Head of caudate nucleus (tissue), 42 donors: ENCODE measurements around the gene IL5RA.

Experiments
- DNase-seq, 42 donors: peaks; one replicate each; pipeline versions ENCODE4 v3.0.0 to v3.0.0-alpha.2; 2020 to 2021; ENCODE audit warnings: mixed read lengths in 7 of 42
- intact Hi-C: fragments of 100-400 bp; cut with DNase I; formaldehyde crosslinking; loops from one replicate; pipeline ENCODE4 v1.15.0; 2022

The IL5RA gene

DNA sequence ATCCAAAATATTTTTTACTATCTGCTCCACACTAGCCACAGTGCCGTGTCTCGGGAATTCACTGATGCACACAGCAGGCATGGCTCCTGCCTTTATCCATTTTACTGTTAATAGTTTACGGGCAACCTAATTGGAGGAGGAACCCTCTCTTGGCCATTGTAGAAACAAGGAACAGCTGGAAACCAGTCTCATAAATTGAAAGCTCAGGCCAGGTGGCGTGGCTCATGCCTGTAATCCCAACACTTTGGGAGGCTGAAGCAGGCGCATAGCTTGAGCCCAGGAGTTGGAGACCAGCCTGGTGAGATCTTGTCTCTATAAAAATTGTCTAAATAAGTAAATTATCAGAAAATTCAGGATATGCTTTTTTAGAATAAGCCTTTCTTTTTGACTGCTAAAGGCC, 39.0 kb downstream of the IL5RA start:
- DNase-seq, result no peak
- intact Hi-C loops, result no loop called here

DNA sequence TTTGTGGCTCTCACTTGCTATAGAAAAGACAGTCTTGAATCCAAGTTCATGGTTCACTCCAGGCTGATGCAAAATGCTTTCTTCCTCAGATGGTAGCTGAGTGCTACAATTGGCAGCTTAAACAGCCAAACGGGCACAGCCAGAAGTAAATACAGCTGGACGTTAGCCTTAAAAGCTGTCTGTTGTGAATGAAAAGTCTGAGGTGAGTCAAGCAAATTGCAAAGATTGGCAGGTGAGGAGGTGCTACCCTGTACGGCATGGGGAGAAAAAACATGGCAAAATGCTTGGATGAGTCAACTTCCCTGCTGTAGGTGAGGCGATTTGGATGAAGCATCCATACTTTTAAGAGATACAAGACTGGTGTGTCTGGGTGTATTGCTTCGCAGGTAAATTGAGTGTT, 40.5 kb downstream of the IL5RA start:
- intact Hi-C loops, result no loop called here
- DNase-seq, result peak in 4 of 42 donors; percentile 3 to 45 (median 12)

DNA sequence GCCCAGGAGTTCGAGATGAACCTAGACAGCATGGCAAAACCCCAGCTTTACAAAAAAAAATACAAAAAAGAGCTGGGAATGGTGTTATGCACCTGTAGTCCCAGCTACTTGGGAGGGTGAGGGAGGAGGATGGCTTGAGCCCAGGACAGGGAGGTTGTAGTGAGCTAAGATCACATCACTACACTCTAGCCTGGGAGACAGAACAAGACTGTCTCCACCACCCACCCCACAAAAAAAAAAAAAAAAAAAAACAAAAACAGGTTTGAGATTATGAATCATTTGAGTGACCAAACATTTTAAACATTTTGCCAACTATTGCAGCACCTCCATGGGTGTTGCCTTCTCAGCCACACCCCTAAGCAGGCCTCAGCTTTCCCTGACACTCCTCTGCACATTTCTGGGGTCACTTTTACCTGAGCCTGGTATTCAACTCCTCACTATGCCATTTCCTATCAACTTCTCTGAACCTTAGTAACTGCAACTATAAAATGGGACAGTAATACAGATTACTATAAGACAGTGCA, 41.8 kb downstream of the IL5RA start:
- intact Hi-C loops, result no loop called here
- DNase-seq, result no peak

DNA sequence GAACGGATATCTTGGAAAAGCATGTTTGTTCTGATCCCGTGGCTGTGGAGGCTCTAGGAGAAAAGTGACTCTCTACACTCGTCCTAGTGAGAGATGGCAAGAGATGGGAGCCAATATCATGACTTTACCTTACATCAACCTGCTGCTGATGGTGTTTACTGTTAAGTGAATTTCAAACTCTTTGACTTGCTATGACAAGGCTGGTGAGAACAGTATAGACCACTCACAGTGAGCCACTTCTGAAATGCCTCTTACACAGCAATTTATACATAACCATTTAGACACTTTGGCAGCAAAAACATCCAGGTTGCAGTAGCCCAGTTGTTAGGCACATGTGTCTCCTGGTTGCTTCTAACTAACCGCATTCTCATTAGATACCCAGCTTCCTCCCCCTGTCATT, 43.3 kb downstream of the IL5RA start:
- intact Hi-C loops, result no loop called here
- DNase-seq, result no peak

DNA sequence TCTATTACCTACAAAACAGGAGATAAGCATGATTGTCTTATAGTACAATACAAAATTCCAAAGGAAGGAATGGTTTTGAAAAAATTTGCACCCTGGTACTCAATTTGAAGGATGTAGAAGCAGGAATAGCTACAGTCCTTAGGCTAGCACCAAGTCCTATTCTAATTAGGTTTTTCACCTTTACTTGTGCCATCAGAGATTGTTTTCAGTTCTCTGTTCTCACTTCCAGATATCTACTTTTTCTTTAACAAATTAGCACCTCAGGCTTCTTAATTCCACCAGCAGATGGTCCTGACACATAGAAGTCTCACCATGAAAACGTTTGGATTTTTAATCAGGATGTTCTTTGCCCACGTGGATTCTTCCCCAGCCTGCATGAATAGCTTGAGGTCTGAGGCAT, 43.8 kb downstream of the IL5RA start:
- intact Hi-C loops, result no loop called here
- no peak for DNase-seq

DNA sequence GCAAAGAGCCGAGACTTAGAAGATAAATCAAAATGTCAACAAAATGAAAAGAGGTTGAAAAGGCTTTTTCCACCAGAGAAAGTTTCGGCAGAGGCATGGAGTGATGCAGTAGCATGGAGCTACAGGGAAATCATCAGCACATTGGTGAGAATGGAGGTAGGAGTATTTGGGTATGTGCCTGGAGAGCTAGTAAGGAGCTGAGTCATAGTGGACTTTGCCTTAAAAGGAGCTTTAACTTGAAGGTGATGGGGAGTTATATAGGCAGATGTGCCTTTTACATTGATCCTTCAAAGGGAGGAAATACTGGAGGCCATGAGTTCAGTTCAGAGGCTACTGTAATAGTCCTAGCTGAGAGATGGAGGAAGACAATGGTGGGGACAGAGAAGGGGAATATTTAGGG, 44.3 kb downstream of the IL5RA start:
- DNase-seq, result no peak
- intact Hi-C loops, result no loop called here

DNA sequence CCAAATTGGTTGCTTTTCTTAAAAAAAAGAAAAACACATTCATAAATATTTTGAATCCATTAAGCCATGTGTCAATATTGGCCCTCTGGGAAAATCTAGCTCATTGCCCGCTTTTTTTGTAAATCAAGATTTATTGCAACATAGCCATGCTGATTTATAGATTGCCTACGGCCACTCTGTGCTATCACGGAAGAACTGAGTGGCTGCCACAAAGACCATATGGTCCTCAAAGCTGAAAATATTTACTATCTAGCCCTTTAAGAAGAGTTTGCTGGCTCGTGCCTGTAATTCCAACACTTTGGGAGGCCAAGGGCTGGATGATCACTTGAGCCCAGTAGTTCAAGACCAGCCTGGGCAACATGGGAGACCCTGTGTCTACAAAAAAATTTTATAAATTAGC, 45.9 kb downstream of the IL5RA start:
- intact Hi-C loops, result no loop called here
- no peak for DNase-seq

DNA sequence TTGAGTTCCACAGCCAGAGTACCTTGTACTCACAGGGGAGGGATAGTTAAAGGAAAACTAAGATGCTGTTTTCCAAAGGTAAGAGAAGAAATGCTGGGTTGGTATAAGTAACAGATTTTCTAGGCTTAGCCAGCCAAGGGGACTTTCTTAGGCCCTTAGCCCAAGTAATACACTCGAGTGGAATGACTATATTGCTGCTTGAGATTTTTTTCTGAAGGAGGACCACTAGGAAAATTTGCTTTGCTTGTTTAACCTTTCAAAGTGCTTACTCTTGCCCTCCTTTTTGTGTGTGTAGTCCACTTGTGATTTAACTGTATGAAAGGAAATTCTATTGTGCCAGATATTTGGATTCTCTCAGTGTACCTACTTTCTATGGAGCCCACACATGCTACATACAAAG, 50.5 kb downstream of the IL5RA start:
- intact Hi-C loops, result no loop called here
- DNase-seq, result no peak

DNA sequence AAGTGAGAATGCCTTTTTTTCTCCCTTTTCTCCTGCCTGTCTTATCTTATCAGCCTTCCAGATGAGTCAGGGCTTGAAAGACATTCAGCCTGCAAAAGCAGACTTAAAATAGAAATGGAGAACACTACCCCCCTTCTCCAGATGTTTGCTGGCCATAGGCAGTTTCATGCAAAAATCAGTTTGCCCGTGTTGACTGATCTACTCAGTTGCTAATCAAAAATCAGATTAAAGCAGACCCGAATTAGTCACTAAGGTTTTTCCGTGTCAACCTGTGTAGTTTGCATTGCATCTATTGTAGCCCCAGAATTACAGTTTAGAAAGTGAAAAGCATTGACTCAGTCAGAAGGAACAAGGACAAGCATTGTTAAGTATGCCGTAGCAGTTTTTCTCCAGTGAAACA, 56.2 kb downstream of the IL5RA start:
- DNase-seq, result peak in 2 of 42 donors; percentile 6 to 22
- intact Hi-C loops, result no loop called here

DNA sequence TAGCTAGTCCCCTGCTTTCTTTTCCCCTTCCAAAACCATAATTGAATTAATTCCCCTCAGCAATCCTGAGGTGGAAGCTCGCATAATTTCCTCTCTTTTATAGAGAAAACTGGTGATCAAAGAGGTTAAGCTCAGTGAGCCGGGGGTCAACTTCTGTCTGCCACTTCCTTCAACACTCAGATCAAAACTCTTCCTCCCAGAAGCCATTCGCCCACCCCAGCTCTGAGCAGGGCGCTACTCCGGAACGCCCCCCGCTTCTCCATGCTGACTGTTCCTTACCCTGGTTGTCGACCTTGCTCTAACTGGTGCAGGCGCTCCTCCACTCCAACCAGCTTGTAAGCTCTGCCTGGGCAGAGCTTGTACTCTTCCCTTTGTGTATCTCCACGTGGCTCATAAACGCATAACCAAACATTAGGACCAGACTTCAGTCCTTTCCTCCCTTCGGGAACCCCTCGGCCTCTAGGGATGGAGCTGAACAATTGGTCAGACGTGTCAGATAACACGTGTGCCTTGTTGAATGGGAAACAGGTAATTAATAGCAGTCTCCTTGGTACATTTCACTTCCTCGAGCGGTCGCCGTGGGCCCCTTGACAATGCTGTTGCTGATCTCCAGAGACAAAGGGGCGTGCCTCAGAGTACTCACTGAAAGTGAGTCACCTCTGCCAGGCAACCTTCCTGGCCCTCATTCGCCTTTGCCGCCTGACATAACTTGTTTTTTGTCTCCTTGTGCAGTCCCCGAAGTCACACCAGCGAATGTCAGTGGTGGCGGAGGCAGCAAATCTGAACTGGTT, 71.8 kb downstream of the IL5RA start:
- peak in 40 of 42 donors; percentile 28 to 85 (median 52) for DNase-seq
- intact Hi-C loops, result no loop called here

DNA sequence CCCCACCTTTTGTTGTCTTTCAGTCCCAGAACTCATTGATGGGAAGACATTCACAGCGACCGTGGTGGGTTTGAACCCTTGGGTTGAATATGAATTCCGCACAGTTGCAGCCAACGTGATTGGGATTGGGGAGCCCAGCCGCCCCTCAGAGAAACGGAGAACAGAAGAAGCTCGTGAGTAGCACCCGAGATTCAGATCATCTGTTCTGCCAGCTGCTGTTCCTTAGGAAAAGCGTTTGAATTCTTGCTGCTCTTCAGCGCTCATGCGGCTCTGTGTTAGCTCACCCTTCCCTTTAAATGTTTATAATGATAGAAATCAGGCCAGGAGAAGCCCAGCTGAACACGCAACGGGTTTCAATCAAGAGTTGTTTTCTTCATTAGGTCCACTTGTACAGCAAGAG, 73.0 kb downstream of the IL5RA start:
- no peak for DNase-seq
- intact Hi-C loops, result no loop called here

DNA sequence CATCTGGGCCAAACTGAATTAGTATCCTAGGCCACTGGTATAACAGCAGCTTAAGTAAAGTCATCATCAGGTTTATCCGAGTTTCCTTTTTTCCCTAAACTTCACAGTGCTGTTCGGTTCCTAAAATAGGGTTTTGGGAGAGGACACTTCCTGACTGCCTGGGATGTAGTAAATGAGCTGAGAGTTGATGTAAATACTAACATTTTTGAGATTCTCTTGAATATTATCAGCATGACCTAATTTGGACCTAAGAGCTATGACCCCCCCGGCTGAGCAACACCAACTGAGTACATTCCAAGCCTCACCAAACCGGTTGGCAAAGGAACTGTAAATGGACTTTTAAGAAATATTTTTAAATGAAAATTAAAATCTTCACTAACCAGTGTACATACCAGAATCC, 78.8 kb downstream of the IL5RA start:
- DNase-seq, result no peak

DNA sequence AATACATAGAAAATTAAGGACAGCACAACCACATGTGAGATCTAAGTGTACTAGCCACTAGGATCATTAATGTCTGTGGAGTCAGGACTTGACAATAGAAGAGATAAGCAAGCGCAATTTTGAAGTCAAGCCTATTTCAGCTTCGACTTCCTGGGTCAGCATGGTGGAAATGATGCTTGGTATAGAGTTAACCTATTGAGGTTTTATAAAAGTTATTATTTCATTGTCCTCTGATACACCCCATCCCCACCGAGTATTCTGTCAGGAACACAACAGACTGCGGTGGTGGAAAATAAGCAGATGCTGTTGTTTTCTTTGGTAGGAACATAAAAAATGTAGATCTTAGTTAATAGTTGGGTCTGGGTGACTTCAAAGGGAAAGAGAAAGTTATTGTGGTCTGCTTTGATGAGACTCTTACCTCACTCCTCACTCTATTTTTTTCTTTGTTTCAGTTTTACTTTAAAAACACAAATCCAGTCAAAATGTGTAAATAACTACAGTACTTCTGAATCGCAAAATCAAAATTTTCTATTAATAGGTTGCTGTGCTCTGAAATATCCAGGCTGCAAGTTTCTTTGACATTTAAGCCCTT, 82.1 kb downstream of the IL5RA start:
- intact Hi-C loops, result no loop called here
- no peak for DNase-seq

More for the DNA sequence above, 78.8 kb downstream of the IL5RA start:
- intact Hi-C loops, result no loop called here

DNA sequence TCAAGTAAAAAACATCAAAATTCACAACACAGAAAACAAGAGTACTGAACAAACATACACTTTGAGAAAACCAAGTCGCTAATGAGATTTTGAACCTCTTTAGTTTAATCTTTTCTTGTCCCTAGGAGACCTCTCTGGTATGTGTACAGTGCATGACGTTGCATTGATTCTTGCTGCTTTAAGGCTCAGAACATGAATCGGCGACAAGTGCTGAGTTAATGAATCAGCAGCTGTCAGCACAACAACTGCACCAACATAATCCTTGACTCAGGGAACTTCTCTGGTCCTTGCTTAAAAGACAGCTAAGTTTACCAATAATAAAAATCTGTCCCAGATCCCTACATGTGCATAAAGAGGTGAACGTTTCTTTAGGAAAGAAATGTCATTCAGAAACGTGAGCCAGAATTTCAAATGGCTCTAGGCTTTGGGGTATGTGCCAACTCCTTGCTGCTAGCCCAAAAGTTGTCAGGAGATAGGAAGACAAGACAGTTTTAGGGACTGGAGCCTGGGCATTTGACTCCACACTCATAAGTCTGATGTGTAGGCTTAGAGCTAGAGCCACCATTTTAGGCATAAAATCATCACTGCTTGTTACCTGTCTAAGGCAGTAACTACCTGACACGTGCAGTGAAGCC, 86.9 kb downstream of the IL5RA start:
- DNase-seq, result no peak
- intact Hi-C loops, result no loop called here

DNA sequence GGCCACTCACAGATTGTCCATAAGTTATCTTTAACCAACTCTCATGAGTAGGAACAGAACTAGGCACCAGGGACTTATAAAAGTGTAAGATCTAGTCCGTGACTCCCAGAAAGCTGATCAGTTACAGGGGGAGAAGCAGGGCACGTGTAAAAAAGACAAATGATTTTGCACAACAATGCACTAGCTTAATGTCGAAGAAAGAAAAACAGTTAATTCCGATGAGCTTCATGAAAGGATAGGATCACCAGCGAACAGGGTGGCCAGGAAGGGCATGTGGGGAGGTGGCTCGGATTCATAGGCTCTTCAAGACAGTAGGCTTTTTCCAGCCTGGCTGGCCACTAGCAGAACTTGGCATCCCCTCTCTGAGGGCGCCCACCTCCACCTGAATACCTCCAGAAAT, 90.0 kb downstream of the IL5RA start:
- no peak for DNase-seq
- intact Hi-C loops, result no loop called here
